ENCODE results near the gene KCNH1.

The KCNH1 gene

GRCh38 chr1:210627755-210628154, 506.2 kb downstream of the KCNH1 start:
- DNase-seq: peak; percentile 92
